HEK293 (cell line): ENCODE data around the gene BCL2.

ENCODE experiments used
- BCL11A ChIP-seq: fragments of 450-650 bp; formaldehyde crosslinking; IDR thresholded peaks from 2 replicates; pipeline ENCODE4 v1.5.1; 2016; ENCODE audit warnings: low read depth, missing biosample characterization, missing genetic modification characterization
- KLF10 ChIP-seq: fragments of 450-650 bp; IDR thresholded peaks from 2 replicates; pipeline ENCODE4 v1.5.1; 2018; ENCODE audit warnings: missing biosample characterization, mild to moderate bottlenecking, missing genetic modification characterization
- KLF16 ChIP-seq: fragments of 450-650 bp; formaldehyde crosslinking; IDR thresholded peaks from 2 replicates; pipeline ENCODE4 v1.5.1; 2017; ENCODE audit warnings: missing biosample characterization, missing genetic modification characterization
- PRDM1 ChIP-seq: fragments of 450-650 bp; formaldehyde crosslinking; IDR thresholded peaks from 2 replicates; pipeline ENCODE4; 2016; ENCODE audit warnings: missing biosample characterization, missing genetic modification characterization
- RBAK ChIP-seq: fragments of 450-650 bp; formaldehyde crosslinking; IDR thresholded peaks from 2 replicates; pipeline ENCODE4 v1.5.1; 2016; ENCODE audit warnings: missing biosample characterization, missing genetic modification characterization
- SP3 ChIP-seq: fragments of 450-650 bp; formaldehyde crosslinking; IDR thresholded peaks from 2 replicates; pipeline ENCODE4 v1.5.1; 2016; ENCODE audit warnings: missing biosample characterization, missing genetic modification characterization
- ZBTB17 ChIP-seq: fragments of 450-650 bp; formaldehyde crosslinking; IDR thresholded peaks from 2 replicates; pipeline ENCODE4 v1.5.1; 2016; ENCODE audit warnings: missing biosample characterization, missing genetic modification characterization
- ZBTB20 ChIP-seq: fragments of 450-650 bp; formaldehyde crosslinking; IDR thresholded peaks from 2 replicates; pipeline ENCODE4 v1.5.1; 2016; ENCODE audit warnings: missing biosample characterization, missing genetic modification characterization
- ZNF19 ChIP-seq: fragments of 450-650 bp; formaldehyde crosslinking; IDR thresholded peaks from 2 replicates; pipeline ENCODE4; 2016; ENCODE audit warnings: missing biosample characterization, missing genetic modification characterization, low read depth
- ZNF202 ChIP-seq: fragments of 450-650 bp; formaldehyde crosslinking; IDR thresholded peaks from 2 replicates; pipeline ENCODE4 v1.5.1; 2016; ENCODE audit warnings: missing biosample characterization, missing genetic modification characterization, borderline replicate concordance
- ZNF214 ChIP-seq: fragments of 450-650 bp; formaldehyde crosslinking; IDR thresholded peaks from 2 replicates; pipeline ENCODE4 v1.5.1; 2017; ENCODE audit warnings: missing biosample characterization, mild to moderate bottlenecking, missing genetic modification characterization, borderline replicate concordance
- ZNF221 ChIP-seq: fragments of 450-650 bp; formaldehyde crosslinking; IDR thresholded peaks from 2 replicates; pipeline ENCODE4 v1.5.1; 2017; ENCODE audit warnings: missing biosample characterization, missing genetic modification characterization, borderline replicate concordance
- ZNF423 ChIP-seq: fragments of 450-650 bp; formaldehyde crosslinking; IDR thresholded peaks from 2 replicates; pipeline ENCODE4 v1.5.1; 2016; ENCODE audit warnings: missing biosample characterization, missing genetic modification characterization
- ZNF544 ChIP-seq: fragments of 450-650 bp; formaldehyde crosslinking; IDR thresholded peaks from 2 replicates; pipeline ENCODE4 v1.5.0; 2017; ENCODE audit warnings: missing biosample characterization, missing genetic modification characterization
- ZNF600 ChIP-seq: fragments of 450-650 bp; formaldehyde crosslinking; IDR thresholded peaks from 2 replicates; pipeline ENCODE4 v1.5.1; 2016; ENCODE audit warnings: missing biosample characterization, missing genetic modification characterization
- ZNF626 ChIP-seq: fragments of 450-650 bp; sonication (Bioruptor Pico); formaldehyde crosslinking; IDR thresholded peaks from 2 replicates; pipeline ENCODE4 v1.5.1; 2018; ENCODE audit warnings: missing biosample characterization, missing genetic modification characterization, inconsistent platforms
- ZNF677 ChIP-seq: fragments of 450-650 bp; IDR thresholded peaks from 2 replicates; pipeline ENCODE4 v1.5.0; 2018; ENCODE audit warnings: missing biosample characterization, mild to moderate bottlenecking, missing genetic modification characterization, moderate library complexity
- ZNF791 ChIP-seq: fragments of 450-650 bp; formaldehyde crosslinking; IDR thresholded peaks from 2 replicates; pipeline ENCODE4 v1.5.1; 2016; ENCODE audit warnings: missing biosample characterization, missing genetic modification characterization
- ZSCAN23 ChIP-seq: fragments of 450-650 bp; formaldehyde crosslinking; IDR thresholded peaks from 2 replicates; pipeline ENCODE4 v1.5.1; 2016; ENCODE audit warnings: missing biosample characterization, missing genetic modification characterization
- TF ChIP-seq, protein P1 (sequence below): fragments of 450-650 bp; formaldehyde crosslinking; IDR thresholded peaks from 2 replicates; pipeline ENCODE4 v1.5.1; 2016; ENCODE audit warnings: missing biosample characterization, missing genetic modification characterization
- TF ChIP-seq, protein P2 (sequence below): fragments of 450-650 bp; formaldehyde crosslinking; IDR thresholded peaks from 2 replicates; pipeline ENCODE4 v1.5.1; 2016; ENCODE audit warnings: missing biosample characterization, missing genetic modification characterization
- TF ChIP-seq, protein P3 (sequence below): fragments of 450-650 bp; formaldehyde crosslinking; IDR thresholded peaks from 2 replicates; pipeline ENCODE4 v1.5.1; 2016; ENCODE audit warnings: missing biosample characterization, missing genetic modification characterization
- TF ChIP-seq, protein P4 (sequence below): fragments of 450-650 bp; formaldehyde crosslinking; IDR thresholded peaks from 2 replicates; pipeline ENCODE4 v1.5.1; 2017; ENCODE audit warnings: missing biosample characterization, missing genetic modification characterization
- TF ChIP-seq, protein P5 (sequence below): fragments of 450-650 bp; formaldehyde crosslinking; IDR thresholded peaks from 2 replicates; pipeline ENCODE4 v1.5.1; 2016; ENCODE audit warnings: missing biosample characterization, missing genetic modification characterization
- TF ChIP-seq, protein P6 (sequence below): fragments of 450-650 bp; formaldehyde crosslinking; IDR thresholded peaks from 2 replicates; pipeline ENCODE4 v1.5.1; 2017; ENCODE audit warnings: missing biosample characterization, mild to moderate bottlenecking, missing genetic modification characterization, moderate library complexity
- TF ChIP-seq, protein P7 (sequence below): fragments of 450-650 bp; formaldehyde crosslinking; optimal IDR thresholded peaks from 2 replicates; pipeline ENCODE3; 2016; ENCODE audit warnings: missing biosample characterization, mild to moderate bottlenecking, missing genetic modification characterization

BCL2 gene

DNA sequence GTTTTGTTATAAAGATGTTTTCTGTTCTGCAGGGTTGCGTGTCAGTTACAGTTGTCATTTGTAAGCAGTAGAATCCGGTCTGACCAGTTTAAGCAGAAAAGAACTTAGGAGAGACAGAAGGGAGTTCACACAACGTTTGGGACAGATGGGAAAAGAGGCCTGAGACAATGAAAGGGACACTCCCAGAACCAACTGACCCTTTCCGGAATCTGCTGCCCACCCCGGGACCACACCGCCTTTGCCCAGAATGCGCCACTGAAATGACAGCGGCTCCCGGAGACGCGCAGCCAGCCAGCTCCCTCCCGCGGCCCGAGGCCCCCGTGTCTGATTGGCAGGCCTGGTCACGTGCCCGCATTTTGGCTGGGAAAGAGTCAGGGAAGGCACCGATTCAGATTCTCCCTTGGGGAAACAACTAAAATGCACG lies 244.6 kb downstream of the BCL2 start (continued):
- TF ChIP-seq, protein P1, sequence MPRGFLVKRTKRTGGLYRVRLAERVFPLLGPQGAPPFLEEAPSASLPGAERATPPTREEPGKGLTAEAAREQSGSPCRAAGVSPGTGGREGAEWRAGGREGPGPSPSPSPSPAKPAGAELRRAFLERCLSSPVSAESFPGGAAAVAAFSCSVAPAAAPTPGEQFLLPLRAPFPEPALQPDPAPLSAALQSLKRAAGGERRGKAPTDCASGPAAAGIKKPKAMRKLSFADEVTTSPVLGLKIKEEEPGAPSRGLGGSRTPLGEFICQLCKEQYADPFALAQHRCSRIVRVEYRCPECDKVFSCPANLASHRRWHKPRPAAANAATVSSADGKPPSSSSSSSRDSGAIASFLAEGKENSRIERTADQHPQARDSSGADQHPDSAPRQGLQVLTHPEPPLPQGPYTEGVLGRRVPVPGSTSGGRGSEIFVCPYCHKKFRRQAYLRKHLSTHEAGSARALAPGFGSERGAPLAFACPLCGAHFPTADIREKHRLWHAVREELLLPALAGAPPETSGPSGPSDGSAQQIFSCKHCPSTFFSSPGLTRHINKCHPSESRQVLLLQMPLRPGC (tag by site-specific recombination), result no peak
- TF ChIP-seq, protein P2, sequence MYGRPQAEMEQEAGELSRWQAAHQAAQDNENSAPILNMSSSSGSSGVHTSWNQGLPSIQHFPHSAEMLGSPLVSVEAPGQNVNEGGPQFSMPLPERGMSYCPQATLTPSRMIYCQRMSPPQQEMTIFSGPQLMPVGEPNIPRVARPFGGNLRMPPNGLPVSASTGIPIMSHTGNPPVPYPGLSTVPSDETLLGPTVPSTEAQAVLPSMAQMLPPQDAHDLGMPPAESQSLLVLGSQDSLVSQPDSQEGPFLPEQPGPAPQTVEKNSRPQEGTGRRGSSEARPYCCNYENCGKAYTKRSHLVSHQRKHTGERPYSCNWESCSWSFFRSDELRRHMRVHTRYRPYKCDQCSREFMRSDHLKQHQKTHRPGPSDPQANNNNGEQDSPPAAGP (tag by site-specific recombination), result no peak
- TF ChIP-seq ZNF626 (tag by site-specific recombination) (no peak), ZNF221 (tag by site-specific recombination) (no peak), SP3 (no peak), ZNF423 (tag by site-specific recombination) (no peak), ZNF214 (tag by site-specific recombination) (no peak), ZNF791 (tag by site-specific recombination) (no peak), ZNF677 (no peak), ZBTB20 (tag by site-specific recombination) (no peak), ZSCAN23 (tag by site-specific recombination) (no peak), ZNF202 (tag by site-specific recombination) (no peak), ZNF19 (tag by site-specific recombination) (no peak), RBAK (tag by site-specific recombination) (no peak), KLF10 (tag by site-specific recombination) (no peak), ZNF544 (no peak), KLF16 (no peak), BCL11A (tag by site-specific recombination) (no peak), ZBTB17 (tag by site-specific recombination) (0 out of 2 replicates have a peak, but pooled peaks have one; percentile 16), PRDM1 (tag by site-specific recombination) (peak; percentile 38; the same call in 1 of the 2 replicates), ZNF600 (tag by site-specific recombination) (peak; percentile 76)
- TF ChIP-seq, protein P3, sequence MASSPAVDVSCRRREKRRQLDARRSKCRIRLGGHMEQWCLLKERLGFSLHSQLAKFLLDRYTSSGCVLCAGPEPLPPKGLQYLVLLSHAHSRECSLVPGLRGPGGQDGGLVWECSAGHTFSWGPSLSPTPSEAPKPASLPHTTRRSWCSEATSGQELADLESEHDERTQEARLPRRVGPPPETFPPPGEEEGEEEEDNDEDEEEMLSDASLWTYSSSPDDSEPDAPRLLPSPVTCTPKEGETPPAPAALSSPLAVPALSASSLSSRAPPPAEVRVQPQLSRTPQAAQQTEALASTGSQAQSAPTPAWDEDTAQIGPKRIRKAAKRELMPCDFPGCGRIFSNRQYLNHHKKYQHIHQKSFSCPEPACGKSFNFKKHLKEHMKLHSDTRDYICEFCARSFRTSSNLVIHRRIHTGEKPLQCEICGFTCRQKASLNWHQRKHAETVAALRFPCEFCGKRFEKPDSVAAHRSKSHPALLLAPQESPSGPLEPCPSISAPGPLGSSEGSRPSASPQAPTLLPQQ, result no peak
- TF ChIP-seq, protein P4, sequence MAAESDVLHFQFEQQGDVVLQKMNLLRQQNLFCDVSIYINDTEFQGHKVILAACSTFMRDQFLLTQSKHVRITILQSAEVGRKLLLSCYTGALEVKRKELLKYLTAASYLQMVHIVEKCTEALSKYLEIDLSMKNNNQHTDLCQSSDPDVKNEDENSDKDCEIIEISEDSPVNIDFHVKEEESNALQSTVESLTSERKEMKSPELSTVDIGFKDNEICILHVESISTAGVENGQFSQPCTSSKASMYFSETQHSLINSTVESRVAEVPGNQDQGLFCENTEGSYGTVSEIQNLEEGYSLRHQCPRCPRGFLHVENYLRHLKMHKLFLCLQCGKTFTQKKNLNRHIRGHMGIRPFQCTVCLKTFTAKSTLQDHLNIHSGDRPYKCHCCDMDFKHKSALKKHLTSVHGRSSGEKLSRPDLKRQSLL, result 0 out of 2 replicates have a peak, but pooled peaks have one; percentile 6
- TF ChIP-seq, protein P5, sequence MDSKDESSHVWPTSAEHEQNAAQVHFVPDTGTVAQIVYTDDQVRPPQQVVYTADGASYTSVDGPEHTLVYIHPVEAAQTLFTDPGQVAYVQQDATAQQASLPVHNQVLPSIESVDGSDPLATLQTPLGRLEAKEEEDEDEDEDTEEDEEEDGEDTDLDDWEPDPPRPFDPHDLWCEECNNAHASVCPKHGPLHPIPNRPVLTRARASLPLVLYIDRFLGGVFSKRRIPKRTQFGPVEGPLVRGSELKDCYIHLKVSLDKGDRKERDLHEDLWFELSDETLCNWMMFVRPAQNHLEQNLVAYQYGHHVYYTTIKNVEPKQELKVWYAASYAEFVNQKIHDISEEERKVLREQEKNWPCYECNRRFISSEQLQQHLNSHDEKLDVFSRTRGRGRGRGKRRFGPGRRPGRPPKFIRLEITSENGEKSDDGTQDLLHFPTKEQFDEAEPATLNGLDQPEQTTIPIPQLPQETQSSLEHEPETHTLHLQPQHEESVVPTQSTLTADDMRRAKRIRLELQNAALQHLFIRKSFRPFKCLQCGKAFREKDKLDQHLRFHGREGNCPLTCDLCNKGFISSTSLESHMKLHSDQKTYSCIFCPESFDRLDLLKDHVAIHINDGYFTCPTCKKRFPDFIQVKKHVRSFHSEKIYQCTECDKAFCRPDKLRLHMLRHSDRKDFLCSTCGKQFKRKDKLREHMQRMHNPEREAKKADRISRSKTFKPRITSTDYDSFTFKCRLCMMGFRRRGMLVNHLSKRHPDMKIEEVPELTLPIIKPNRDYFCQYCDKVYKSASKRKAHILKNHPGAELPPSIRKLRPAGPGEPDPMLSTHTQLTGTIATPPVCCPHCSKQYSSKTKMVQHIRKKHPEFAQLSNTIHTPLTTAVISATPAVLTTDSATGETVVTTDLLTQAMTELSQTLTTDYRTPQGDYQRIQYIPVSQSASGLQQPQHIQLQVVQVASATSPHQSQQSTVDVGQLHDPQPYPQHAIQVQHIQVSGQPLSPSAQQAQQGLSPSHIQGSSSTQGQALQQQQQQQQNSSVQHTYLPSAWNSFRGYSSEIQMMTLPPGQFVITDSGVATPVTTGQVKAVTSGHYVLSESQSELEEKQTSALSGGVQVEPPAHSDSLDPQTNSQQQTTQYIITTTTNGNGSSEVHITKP (tag by site-specific recombination), result peak; percentile 39; the same call in 1 of the 2 replicates
- TF ChIP-seq, protein P6, sequence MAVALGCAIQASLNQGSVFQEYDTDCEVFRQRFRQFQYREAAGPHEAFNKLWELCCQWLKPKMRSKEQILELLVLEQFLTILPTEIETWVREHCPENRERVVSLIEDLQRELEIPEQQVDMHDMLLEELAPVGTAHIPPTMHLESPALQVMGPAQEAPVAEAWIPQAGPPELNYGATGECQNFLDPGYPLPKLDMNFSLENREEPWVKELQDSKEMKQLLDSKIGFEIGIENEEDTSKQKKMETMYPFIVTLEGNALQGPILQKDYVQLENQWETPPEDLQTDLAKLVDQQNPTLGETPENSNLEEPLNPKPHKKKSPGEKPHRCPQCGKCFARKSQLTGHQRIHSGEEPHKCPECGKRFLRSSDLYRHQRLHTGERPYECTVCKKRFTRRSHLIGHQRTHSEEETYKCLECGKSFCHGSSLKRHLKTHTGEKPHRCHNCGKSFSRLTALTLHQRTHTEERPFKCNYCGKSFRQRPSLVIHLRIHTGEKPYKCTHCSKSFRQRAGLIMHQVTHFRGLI (tag by site-specific recombination), result no peak
- TF ChIP-seq, protein P7, sequence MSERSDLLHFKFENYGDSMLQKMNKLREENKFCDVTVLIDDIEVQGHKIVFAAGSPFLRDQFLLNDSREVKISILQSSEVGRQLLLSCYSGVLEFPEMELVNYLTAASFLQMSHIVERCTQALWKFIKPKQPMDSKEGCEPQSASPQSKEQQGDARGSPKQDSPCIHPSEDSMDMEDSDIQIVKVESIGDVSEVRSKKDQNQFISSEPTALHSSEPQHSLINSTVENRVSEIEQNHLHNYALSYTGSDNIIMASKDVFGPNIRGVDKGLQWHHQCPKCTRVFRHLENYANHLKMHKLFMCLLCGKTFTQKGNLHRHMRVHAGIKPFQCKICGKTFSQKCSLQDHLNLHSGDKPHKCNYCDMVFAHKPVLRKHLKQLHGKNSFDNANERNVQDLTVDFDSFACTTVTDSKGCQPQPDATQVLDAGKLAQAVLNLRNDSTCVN (tag by site-specific recombination), result peak; percentile 63
